Fibroblast of skin of left quadriceps (primary cell): ENCODE data around the gene RAB28.

Source experiments
- DNase-seq, 2 experiments: peaks; one replicate each; pipeline ENCODE4 v3.0.0-alpha.2; 2013; ENCODE audit warnings: low read depth in 2 of 2

Gene RAB28

DNA sequence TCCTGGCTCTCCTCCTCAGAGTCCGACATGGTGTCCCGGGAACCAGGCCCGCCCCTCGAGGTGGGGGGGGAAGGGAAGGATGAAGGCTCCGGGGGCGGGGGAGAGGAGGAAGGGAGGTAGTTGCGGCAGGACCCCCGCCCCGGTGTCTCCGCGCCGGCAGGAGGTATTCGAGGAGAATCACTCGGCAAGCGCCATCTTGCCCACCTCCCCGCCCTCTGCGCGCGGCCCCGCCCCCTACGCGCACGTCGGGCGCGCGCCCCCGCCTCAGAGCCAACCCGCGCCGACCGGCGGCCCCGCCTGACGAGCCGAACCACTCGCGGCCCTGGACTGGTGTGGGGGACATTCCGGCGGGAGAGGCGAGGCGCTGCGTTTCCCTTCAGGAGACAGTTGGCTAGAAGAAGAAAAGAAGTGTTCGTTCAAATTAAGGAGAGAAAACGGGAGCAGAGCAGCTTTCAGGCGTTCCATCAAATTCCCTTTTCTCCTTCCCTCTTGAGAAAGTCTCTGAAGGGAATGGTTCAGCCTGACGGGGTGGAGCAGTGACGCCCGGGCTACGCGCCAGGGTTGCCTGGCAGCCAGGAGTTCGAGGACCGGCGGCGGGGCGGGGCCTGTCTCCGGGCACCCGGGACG, at the start of gene RAB28:
Gene RAB28, minus strand, starts transcription at position 219 of the 627 bp plus-strand sequence.
- DNase-seq: peak; percentile 89 to 90

DNA sequence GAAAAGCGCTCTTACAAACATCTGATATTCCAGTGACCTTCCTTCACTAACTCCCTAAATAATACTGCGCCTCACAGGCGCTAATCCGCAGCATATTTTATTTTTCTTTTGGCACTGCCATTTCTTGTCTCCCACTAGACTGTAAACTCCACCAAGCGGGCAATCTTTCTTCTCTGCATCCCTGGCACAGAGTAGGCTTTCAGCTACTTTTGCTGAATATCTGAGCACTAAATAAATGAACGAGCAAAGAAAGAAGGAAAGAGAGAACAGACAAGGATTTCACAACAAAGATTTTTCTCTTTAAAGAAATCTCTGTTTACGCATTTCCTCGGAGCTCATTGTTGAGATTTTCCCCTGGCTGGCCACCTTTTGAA, 47.5 kb upstream of the RAB28 start:
- DNase-seq: no peak

DNA sequence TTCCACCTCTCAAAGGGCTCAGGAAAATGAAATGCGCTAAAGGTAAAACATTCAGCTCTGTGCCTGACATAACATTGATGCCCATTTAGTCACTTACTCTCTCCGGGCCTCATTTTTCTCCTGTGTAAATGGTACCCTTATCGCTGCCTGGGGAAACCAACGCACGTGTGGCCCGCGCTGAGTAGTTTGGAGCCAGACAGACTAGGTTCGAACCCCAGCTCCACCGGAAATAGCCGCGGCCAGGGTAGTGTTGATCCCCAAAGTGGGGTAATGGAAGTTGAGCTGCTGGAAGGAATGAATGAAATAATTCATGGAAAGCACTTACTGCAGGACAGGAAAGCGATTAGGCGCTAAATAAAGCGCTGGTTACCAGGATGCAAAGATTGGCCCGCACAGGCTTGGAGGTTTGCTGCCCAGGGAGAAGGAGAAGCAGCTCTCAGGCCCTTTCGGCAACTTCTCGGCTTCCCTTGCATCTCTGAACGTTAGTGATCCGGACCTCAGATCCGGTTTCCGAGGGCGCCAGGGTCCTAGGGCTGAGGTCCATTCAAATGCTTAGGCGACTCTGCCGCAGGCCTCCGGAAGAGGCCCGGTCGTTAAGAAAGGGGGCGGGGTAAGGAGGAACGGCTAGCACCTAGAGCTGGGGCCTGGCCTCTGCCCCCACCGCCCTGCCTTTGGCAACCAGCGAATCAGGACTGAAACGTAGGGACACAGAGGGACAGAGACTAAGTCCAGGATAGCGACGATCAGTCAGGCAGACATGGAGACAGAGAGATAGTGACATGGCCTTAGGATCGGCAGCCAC, 46.9 kb upstream of the RAB28 start:
- DNase-seq: no peak

DNA sequence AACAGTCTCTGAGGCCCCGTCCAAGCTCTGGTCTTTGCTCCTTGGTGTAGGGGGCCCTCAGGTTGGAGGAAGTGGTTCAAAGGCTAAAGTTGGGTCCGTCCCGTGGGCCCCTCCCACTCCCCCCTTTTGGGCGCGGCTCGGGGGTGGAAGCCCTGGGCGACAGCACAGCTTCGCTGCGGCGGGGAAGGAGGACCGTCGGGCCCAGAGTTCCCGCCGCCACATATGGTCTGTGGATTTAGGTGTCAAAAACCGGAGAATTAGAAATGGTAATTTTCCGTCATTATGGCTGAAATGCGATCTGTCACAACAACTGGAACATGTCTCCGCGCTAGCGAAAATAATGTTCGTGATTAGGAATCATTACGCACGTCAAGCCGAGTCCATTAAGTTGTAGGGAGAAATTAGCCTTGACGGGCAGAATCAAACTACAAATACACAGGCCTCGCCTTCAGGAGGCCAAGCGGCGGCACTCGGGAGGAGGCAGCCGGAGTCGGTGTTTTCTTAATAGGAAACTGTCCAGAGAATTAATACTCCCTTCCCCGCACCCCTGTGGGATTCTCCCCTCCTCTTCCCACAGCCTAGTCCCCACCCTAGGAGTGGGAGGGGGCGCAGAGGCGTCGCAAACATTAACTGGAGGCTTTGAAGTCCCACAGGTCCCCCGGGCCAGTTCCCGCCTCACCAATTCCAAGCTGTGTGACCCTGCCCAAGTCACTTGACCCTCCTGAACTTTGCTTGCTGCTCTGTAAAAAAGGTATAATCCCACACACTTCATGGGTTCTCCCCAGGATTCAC, 45.2 kb upstream of the RAB28 start:
- no peak for DNase-seq

DNA sequence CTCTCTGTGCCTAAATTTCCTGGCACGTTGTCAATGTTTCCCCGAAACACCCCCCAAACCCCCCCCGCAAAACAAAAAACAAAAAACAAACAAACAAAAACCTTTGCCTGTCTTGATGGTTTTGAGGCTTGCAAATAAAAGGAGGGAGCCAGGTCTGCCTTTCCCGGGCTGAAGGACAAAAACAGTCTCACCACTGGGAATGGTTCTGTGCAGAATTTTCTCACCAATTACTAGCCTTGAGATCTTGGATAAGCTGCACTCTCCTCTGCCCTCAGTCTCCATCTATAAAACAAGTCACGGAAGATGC, 44.6 kb upstream of the RAB28 start:
- DNase-seq: no peak

DNA sequence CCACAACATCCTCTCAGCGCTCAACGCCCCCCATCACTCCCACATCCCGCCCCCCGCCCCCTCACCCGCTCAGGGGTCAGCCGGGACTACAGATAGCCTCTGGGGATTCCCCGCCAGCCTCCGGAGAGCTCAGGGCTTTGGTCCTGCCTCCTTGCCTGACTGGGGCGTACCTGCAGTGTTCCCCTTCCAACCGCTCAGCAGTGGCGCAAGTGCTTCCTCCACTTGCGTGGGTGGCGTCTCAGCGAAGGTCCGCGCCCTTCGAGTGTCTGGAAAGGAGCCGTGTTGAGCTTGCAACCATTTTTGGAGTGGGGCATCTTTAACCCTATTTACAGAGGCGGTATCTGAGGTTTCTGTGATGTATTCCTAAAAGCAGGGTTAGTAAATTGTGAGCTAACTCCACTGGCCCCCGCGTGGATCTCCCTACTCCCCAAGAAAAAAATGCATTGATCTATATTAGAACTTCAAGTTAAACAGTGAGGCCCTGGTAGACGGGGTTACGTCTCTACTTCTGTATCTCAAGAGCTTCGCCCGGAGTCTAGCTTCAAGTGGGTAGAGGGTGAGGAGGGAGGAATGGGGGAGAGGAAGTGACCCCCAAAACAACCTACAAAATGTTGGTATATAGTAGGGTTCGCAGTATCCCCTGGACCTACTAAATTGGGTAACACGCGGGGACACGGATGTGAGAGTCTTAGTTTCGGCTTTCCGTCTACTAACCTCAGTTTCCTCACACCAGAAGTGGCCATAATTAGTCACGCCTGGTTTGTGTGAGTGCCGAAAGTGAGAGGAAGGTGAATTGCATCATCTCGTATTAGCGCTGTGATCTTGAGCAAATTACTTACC, 44.1 kb upstream of the RAB28 start:
- DNase-seq: no peak

DNA sequence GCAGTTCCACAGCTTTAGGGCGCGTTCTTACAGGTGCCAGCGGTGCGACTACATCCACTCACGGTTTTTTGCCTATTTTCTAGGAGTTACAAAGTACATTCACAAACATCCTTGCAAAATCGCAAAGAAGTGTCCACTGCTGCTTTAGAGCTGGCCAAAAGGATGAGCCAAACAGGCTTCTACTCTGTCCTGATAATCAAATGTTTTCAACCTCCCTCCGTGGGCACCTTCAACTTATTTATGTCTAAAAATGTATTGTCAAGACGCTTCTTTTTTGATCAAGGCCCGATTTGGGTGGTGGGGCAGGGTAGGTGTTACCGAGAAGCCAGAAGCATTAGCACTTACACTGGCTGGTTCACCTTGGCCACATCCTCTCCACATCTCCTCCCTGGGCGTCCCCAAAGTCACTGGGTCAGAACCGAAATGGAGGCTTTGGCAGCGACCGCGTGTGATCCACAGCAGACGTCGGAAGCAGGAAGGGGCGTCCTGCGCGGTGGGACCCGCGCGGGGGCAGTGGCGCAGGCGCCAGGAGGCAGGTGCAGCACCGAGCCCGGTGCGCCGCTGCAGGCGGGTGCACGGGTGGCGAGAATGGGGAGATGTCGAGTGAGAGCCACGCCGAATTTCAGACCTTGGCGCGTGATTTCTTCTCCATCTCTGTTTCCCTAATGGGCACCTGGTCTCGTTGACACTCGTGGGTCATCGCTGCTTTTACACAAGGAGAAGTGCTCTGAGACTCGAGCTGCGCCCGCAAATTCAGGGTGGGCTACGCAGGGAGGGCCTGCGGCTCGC, 43.2 kb upstream of the RAB28 start:
- DNase-seq: no peak

DNA sequence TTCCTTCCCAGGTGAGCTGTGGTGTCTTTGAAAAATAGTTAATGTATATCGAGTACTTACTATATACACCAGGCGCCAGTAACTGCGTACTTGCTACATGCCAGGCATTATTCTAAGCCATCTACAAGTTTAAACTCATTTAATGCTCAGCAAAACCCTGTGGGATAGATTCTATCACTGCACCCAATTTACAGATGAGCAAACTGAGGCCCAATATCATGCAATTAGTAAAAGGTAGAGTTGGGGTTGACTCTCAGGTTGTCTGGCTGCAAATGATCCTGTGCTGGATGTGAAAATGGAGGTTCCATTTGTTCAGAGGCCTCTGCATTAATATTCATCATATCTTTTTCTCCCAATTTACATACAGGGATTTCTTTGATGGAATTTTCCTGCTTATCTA, 42.5 kb upstream of the RAB28 start:
- no peak for DNase-seq

DNA sequence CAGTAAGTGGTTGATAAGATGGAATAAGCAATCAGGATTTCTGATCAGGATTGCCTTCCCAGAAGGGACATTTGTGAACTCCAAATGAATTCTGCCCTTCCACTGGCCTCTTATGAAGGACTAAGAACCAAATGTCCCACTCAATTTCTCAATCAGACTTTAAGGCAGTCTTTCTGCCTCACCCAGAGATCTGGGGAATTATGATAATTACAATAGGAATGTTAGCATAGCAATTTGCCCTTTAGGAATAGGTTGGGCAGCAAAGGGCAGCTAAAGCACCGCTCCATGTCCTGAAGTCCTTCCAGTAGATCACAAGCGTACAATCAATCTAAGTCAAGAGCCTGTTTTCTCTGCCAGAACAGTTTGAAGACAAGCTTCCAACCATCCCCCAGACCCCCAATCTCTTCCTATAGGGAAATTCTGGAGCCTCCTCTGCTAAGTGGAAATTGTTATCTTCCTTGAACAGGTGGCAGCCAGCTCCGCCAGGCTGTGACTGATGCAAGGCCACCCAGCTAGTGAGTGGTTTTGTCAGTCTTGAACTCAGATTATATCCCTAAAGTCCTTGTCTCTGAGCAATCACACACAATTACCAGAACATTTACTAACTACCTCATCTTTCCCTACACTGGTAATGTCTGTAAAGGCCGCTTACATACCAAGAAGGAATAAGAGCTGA, 41.6 kb upstream of the RAB28 start:
- no peak for DNase-seq

DNA sequence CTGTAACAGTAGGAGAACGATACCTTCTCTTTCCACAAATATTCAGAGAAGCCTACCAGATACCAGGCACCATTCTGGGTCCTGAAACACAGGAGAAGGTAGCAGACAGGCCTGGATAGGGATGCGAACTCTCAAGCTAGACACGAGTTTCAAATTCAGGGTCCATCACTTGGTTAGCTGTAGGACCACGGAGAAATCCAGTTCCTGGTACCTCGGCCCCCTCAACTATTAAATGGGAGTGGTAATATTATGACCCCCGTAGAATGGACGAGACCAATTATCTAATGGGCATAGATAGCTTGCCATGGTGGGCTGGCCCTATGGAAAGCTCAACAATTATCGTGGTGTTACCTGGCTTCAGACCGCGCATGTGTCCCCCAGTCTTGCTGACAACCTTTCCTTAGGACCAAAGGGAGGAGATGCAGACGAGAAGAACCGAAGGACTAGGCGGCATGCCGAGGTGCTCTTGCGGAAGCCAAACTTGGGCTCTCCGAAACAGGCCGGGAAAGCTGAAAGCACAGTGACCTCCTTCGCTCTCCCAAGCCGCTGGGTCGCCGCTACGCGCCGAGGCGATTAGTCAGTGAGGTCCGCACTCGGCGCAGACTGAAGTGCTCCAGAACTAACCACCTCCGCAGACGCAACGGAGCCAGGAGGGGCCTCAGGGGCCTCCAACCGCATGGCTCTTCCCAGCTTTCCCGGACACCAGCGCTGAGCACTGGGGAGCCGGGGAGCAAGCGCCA, 40.5 kb upstream of the RAB28 start:
- DNase-seq: no peak

DNA sequence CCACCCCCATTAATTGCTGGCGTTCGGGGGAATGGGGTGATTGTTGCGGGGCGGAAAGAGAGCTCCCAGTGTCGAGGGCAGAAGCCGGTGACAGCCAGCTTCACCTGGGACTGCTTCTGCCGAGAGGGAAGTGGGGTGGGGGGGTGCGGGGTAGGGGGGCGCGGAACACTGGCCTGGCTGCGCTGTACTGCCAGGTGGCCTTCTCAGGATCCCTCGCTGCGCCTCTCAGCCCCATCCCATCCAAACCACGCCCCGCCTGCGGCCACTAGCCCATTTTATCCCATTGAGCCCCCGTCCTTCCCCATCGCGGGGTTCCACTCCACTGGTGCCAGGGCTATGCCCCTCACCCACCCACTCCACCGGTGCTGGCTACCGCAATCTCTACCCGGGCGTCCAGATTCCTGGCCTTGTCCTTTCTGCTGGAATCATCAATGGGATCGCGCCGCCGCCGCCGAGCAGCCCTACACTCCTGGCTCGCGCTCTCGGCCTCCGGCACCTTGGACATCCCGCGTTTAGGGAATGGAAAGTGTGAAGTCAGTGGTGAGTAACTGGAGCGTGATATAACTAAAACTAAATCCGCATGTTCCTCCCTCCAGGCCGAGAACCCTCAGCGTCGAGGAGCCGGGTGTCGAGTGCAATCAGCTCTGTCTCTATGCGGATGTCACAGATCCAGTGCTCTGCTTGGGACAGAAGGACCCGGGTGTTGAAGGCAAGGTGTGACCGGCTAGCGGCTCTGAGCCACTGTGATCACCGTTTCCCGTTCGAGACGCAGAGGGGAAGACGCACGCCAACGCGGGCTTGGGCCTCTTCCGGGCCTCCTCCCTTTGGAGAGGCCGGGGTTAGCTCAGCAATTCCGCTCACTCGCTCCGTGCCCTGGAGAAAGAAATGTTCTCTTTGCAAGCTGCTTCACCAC, 39.7 kb upstream of the RAB28 start:
- DNase-seq: no peak

DNA sequence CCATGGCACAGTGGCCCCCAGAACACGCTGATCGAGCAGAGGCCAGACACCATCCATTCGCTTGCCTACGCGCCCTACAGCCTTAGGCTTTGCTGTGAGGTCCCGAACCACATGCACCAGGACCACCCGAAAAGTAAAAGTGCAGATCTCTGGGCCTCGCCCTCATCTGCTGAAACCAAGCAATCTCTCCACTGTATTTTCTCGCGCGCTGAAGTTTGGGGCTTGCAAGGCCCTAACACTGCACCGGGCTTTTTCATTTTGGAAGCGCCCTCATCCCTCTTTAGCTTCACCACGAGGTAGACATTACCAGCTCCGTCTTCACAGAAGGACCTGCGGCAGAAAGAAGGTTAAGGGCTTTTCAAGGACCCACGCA, 39.0 kb upstream of the RAB28 start:
- DNase-seq: no peak

DNA sequence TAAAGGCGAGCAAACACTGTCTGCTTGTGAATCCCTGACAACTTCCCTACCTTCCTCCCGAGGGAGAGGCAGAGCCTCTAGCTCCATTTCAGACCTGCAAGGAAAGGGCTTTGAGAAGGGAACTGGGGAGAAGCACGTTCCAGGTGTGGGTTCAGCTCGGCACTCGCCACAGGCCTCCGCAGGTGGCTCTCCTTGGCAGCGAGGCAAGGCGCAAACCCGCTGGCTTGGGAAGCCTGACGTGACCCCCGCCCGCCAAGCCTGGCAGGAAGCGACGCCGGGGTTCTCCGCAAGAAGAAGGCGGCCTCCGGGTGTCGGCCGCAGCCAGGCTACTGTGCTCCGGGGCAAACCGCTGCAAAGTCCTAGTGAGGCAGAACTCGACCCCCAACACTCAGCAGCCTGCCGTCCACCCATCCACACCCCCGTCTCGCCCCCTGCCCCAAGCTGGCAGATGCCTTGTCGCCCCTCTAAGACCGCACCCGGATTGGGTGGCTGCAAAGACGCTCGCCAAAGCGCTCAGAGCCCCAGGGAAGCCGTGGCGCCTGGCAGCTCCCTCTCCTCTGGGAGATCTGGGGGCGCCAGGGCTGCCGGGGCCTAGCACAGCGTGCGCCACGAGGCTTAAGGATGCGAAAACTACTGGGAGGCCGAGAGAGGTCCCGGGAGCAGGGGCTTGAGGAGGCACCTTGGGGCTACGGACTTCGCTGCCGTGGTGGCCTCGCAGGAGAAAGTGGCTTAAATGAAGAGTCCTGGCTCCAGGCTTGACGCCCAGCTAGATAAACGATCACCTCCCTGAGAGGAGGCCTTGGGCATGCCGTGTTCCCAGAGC, 38.4 kb upstream of the RAB28 start:
- no peak for DNase-seq

DNA sequence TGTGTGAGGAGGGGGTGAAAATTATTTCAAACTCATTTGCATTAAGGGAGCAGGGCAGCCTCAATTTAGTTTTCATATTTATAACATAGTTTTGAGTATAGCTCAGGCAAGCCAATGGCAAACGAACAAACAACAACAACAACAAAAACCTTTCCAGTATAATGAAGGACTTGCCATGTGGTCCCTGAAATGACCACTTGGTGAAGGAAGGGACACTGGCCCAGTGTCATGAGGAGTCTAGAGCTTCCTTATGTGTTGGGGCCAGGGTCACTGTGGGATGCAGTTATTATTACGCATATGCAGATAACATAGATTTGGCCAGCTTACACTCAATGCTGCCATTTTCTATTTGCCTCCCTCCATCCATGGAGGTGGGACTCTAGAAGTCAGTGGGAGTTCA, 36.9 kb upstream of the RAB28 start:
- DNase-seq: no peak

DNA sequence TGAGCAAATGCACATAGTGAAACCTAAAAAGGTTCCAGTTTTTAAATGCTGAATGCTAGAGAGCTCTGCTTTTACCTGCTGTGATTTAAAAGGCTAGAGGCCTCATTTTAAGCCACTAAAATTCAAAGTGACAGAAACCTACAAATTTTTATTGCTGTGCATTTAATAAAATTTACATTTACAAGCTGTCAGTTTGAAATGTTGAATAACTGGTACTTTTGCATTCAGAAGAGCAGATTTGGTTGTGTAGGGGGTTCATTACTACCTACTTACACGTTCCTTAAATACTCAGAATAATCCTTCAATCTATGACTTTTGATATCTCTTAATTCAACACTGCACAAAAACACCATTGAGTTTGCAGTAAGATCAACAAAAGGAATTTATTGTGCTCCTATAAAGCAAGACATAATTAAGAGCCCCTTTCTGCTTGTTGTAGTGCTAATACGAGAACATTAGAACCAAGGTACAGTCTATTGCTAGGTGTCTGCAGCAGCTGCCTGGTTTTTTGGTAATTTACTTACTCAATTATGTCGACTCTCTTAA, 32.2 kb upstream of the RAB28 start:
- no peak for DNase-seq

DNA sequence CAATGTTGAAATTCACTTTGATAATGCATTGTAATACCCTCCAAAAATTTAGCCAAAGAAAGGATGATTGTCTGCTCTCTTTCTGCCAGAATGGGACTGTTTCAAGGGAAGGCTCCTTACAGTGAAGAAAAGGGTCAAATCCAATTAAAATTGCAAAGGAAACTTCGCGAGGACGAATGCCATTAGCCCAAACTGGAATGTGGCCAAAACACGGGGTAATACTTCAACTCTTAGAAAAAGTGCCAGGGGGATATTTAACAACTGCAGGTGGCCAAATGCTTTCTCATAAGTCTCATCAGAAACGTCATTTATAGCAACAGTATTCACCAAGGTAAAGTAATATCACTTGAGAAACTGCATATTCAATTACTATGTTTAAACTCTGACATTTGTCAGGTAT, 31.1 kb upstream of the RAB28 start:
- DNase-seq: no peak

DNA sequence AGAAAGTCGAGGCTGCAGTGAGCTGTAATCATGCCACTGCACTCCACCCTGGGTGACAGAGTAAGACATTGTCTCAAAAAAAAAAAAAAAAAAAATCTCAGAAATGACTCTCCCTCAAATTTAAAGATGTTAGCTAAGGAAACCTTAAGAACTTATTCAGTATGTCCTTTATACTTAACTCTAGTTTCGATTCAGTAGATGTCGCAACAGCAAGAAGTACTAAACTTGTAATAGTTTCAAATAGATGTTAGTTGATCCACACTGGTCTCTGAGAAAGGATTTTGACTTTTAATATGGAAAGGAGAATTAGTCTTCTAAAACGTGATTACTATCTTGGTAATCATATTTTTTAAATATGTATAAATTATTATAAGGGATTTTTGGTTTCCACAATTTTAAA, 30.6 kb upstream of the RAB28 start:
- no peak for DNase-seq

DNA sequence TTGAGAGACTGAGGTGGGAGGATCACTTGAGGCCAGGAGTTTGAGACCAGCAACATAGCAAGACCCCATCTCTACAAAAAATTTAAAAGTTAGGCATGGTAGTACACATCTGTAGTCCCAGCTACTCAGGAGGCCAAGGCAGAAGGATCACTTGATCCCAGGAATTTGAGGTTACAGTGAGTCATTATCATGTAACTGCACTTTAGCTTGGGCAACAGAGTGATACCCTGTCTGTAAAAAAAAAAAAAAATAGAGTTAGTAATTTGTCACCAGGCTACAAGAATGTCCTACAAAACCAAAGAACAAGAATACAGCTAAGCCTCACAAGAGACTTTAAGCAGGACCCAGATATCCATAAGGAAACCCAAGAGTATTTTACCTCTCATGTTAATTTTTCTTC, 27.0 kb upstream of the RAB28 start:
- DNase-seq: no peak
